IMR-90 (cell line): ENCODE measurements around the gene PLEKHF1. TPM values are rescaled to one million over a fixed set of nuclear protein-coding genes. Genes with fewer than 3 reads are reported as not detected.
A peak's percentile ranks its signal among the peaks of the same experiment; 100 is the strongest.

Source experiments
- ATAC-seq: fragments of 200-7000 bp; cut with Tn5 transposase; 2 replicates; pipeline ENCODE4 v1.9.1; 2020; ENCODE audit warnings: low read depth, mild to moderate bottlenecking, moderate library complexity
- BruUV-seq: library from RNA; stranded (reverse); fragments of 400-500 nt; replicated peaks from 2 replicates; lab custom pipeline; 2021; lab: Mats Ljungman, UMichigan
- CTCF ChIA-PET: fragments of 300-600 bp; formaldehyde crosslinking; extraction: SDS; loops from one replicate; lab custom pipeline; 2021; ENCODE audit warnings: antibody characterized with exemption; lab: Yijun Ruan, JAX
- POLR2A ChIA-PET: fragments of 300-600 bp; sonication (Branson Sonifier 250); formaldehyde crosslinking; loops from one replicate; lab custom pipeline; 2022; ENCODE audit warnings: antibody characterized with exemption; ENCODE audit not compliant: unreplicated experiment; lab: Charles Lee
- DNase-seq: peaks from one replicate; pipeline ENCODE4 v3.0.0; 2013
- H2AFZ ChIP-seq: replicated peaks from 2 replicates; pipeline ENCODE3; 2013; ENCODE audit warnings: low read length, mild to moderate bottlenecking; ENCODE audit not compliant: poor library complexity
- H2AK5ac ChIP-seq: 2 replicates; pipeline ENCODE4 v1.6.1; 2013; ENCODE audit warnings: low read depth, low read length, inconsistent platforms
- H2AK9ac ChIP-seq: replicated peaks from 2 replicates; pipeline ENCODE3; 2013; ENCODE audit warnings: mild to moderate bottlenecking, low read depth, low read length, moderate library complexity; ENCODE audit not compliant: poor library complexity
- H2BK120ac ChIP-seq: 2 replicates; pipeline ENCODE4 v1.6.1; 2013; ENCODE audit warnings: low read depth, low read length, inconsistent platforms
- H2BK15ac ChIP-seq: 3 replicates; pipeline ENCODE4 v1.6.1; 2013; ENCODE audit warnings: low read depth, low read length, inconsistent platforms
- H2BK20ac ChIP-seq: 2 replicates; pipeline ENCODE4 v1.6.1; 2013; ENCODE audit warnings: low read depth, mild to moderate bottlenecking, inconsistent platforms, low read length, moderate library complexity
- H2BK5ac ChIP-seq: 2 replicates; pipeline ENCODE4 v1.6.1; 2013; ENCODE audit warnings: mild to moderate bottlenecking, low read depth, low read length, inconsistent platforms; ENCODE audit not compliant: poor library complexity, severe bottlenecking
- H3K14ac ChIP-seq: replicated peaks from 2 replicates; pipeline ENCODE4 v1.6.1; 2013; ENCODE audit warnings: low read depth, low read length, inconsistent platforms
- H3K18ac ChIP-seq: 2 replicates; pipeline ENCODE4 v1.6.1; 2013; ENCODE audit warnings: low read depth, low read length, control low read depth
- H3K23ac ChIP-seq: 2 replicates; pipeline ENCODE4 v1.6.1; 2013; ENCODE audit warnings: low read depth, low read length, inconsistent platforms
- H3K27ac ChIP-seq: 2 replicates; pipeline ENCODE4 v1.5.1; 2013; ENCODE audit warnings: mild to moderate bottlenecking, control low read depth, low read length; ENCODE audit not compliant: insufficient read depth
- H3K27me3 ChIP-seq: 2 replicates; pipeline ENCODE4 v1.6.1; 2013; ENCODE audit warnings: low read length; ENCODE audit not compliant: control insufficient read depth, insufficient read depth
- H3K36me3 ChIP-seq: 2 replicates; pipeline ENCODE4 v1.6.1; 2013; ENCODE audit warnings: low read length, mixed read lengths; ENCODE audit not compliant: control insufficient read depth, insufficient read depth
- H3K4ac ChIP-seq: 2 replicates; pipeline ENCODE4 v1.6.1; 2013; ENCODE audit warnings: low read depth, low read length, inconsistent platforms
- H3K4me1 ChIP-seq: 2 replicates; pipeline ENCODE4 v1.6.1; 2013; ENCODE audit warnings: low read length, mixed read lengths; ENCODE audit not compliant: control insufficient read depth, insufficient read depth
- H3K4me2 ChIP-seq: 2 replicates; pipeline ENCODE4 v1.6.1; 2013; ENCODE audit warnings: low read depth, mild to moderate bottlenecking, control low read depth, low read length, moderate library complexity
- H3K4me3 ChIP-seq: 2 replicates; pipeline ENCODE4 v1.5.1; 2013; ENCODE audit warnings: low read depth, mild to moderate bottlenecking, control low read depth, low read length, moderate library complexity; ENCODE audit not compliant: insufficient read depth
- H3K56ac ChIP-seq: 2 replicates; pipeline ENCODE4 v1.6.1; 2013; ENCODE audit warnings: low read length, inconsistent platforms; ENCODE audit not compliant: insufficient read depth; ENCODE audit errors: extremely low read depth
- H3K79me1 ChIP-seq, 2 experiments: 2 replicates each; pipeline ENCODE4 v1.6.1; 2013; ENCODE audit warnings: low read length in 2 of 2, inconsistent platforms in 1 of 2, low read depth in 1 of 2
- H3K9ac ChIP-seq: 2 replicates; pipeline ENCODE4 v1.6.1; 2013; ENCODE audit warnings: low read depth, low read length, control low read depth
- H3K9me1 ChIP-seq: 2 replicates; pipeline ENCODE4 v1.6.1; 2013; ENCODE audit warnings: low read length, inconsistent platforms; ENCODE audit not compliant: insufficient read depth
- H3K9me3 ChIP-seq: 2 replicates; pipeline ENCODE4 v1.6.1; 2013; ENCODE audit warnings: low read length; ENCODE audit not compliant: control insufficient read depth, insufficient read depth
- H4K20me1 ChIP-seq: 2 replicates; pipeline ENCODE4 v1.6.1; 2013; ENCODE audit warnings: low read length, inconsistent platforms; ENCODE audit not compliant: insufficient read depth
- H4K5ac ChIP-seq: 2 replicates; pipeline ENCODE4 v1.6.1; 2013; ENCODE audit warnings: mild to moderate bottlenecking, low read depth, low read length, control low read depth
- H4K8ac ChIP-seq, 2 experiments: 2 replicates each; pipeline ENCODE4 v1.6.1; 2013; ENCODE audit warnings: low read depth in 2 of 2, low read length in 2 of 2, control low read depth in 1 of 2, inconsistent platforms in 1 of 2
- H4K91ac ChIP-seq: 2 replicates; pipeline ENCODE4 v1.6.1; 2013; ENCODE audit warnings: low read depth, low read length, inconsistent platforms; ENCODE audit not compliant: insufficient read depth
- BHLHE40 ChIP-seq: fragments of 150-350 bp; IDR thresholded peaks from 2 replicates; pipeline ENCODE4 v1.6.1; 2016; ENCODE audit warnings: mild to moderate bottlenecking, low read depth, low read length
- CEBPB ChIP-seq: IDR thresholded peaks from 2 replicates; pipeline ENCODE4 v1.6.1; 2012; ENCODE audit warnings: low read depth, low read length, improper control_type of control experiment
- CHD1 ChIP-seq: IDR thresholded peaks from 2 replicates; pipeline ENCODE4 v1.6.1; 2012; ENCODE audit warnings: low read depth, low read length, improper control_type of control experiment
- ELK1 ChIP-seq: fragments of 150-350 bp; IDR thresholded peaks from 2 replicates; pipeline ENCODE4 v1.6.1; 2016; ENCODE audit warnings: low read depth, mild to moderate bottlenecking, low read length, moderate library complexity, borderline replicate concordance
- MAFK ChIP-seq: IDR thresholded peaks from 2 replicates; pipeline ENCODE4 v1.6.1; 2012; ENCODE audit warnings: low read depth, low read length, improper control_type of control experiment
- MAZ ChIP-seq: IDR thresholded peaks from 2 replicates; pipeline ENCODE4 v1.6.1; 2012; ENCODE audit warnings: low read depth, mild to moderate bottlenecking, low read length, improper control_type of control experiment, moderate library complexity, borderline replicate concordance
- MXI1 ChIP-seq: IDR thresholded peaks from 2 replicates; pipeline ENCODE4 v1.6.1; 2012; ENCODE audit warnings: low read depth, mild to moderate bottlenecking, low read length, moderate library complexity, borderline replicate concordance
- NFE2L2 ChIP-seq: fragments of 150-350 bp; IDR thresholded peaks from 2 replicates; pipeline ENCODE4 v1.6.1; 2016; ENCODE audit warnings: low read depth, mild to moderate bottlenecking, low read length
- POLR2A ChIP-seq: IDR thresholded peaks from 2 replicates; pipeline ENCODE4 v1.6.1; 2012; ENCODE audit warnings: mild to moderate bottlenecking, low read depth, low read length
- RAD21 ChIP-seq: IDR thresholded peaks from 2 replicates; pipeline ENCODE4 v1.6.1; 2012; ENCODE audit warnings: low read length, improper control_type of control experiment
- RCOR1 ChIP-seq: IDR thresholded peaks from 2 replicates; pipeline ENCODE4 v1.6.1; 2012; ENCODE audit warnings: mild to moderate bottlenecking, low read length, improper control_type of control experiment; ENCODE audit not compliant: insufficient replicate concordance
- RFX5 ChIP-seq: IDR thresholded peaks from 2 replicates; pipeline ENCODE4 v1.8.0; 2012; ENCODE audit warnings: low read depth, mild to moderate bottlenecking, low read length, moderate library complexity
- SMC3 ChIP-seq: fragments of 150-350 bp; IDR thresholded peaks from 2 replicates; pipeline ENCODE4 v1.6.1; 2016; ENCODE audit warnings: low read depth, mild to moderate bottlenecking, antibody characterized with exemption, low read length, moderate library complexity
- USF2 ChIP-seq: fragments of 150-350 bp; IDR thresholded peaks from 2 replicates; pipeline ENCODE4 v1.6.1; 2017; ENCODE audit warnings: mild to moderate bottlenecking, antibody characterized with exemption, low read length, low read depth
- WGBS, 2 experiments: methylation state at CpG; one replicate each; pipeline versions ENCODE4 v1.1.5 to v1.1.7; 2013; ENCODE audit warnings: missing lambda C conversion rate in 2 of 2; ENCODE audit not compliant: insufficient read length in 1 of 2; ENCODE audit errors: extremely low coverage in 2 of 2; 5-methylcytosine and 5-hydroxymethylcytosine counted together
- dilution Hi-C: fragments of 300-500 bp; cut with HindIII; formaldehyde crosslinking; loops from one replicate; pipeline ENCODE4 v1.14.3; 2018; ENCODE audit warnings: low sequenced_read_pairs; ENCODE audit not compliant: unreplicated experiment
- in situ Hi-C: fragments of 300-500 bp; cut with MboI; formaldehyde crosslinking; loops from 3 replicates; pipeline ENCODE4 v1.14.3; 2019; ENCODE audit warnings: low sequenced_read_pairs, inconsistent platforms, mixed read lengths
- intact Hi-C: fragments of 100-400 bp; cut with micrococcal nuclease; formaldehyde crosslinking; loops from 2 replicates; pipeline ENCODE4 v1.10.0; 2022
- polyA plus RNA-seq, 3 experiments: library from polyadenylated mRNA; depleted of rRNA; stranded (reverse); fragments of >200 nt; gene quantifications; 2 replicates each; pipeline ENCODE4 v1.2.3, GENCODE V29; 2012; ENCODE audit warnings: low replicate concordance in 1 of 3
- total RNA-seq: library from RNA; depleted of rRNA; stranded (reverse); fragments of >200 nt; gene quantifications from 2 replicates; pipeline ENCODE4 v1.2.3, GENCODE V29; 2012
- TF ChIP-seq, protein P1 (sequence below): conservative IDR thresholded peaks from 2 replicates; pipeline ENCODE4 v1.5.1; 2012; ENCODE audit warnings: mild to moderate bottlenecking, low read depth, low read length, improper control_type of control experiment

Gene PLEKHF1
- total and polyA plus RNA-seq, 2 of the 4 experiments (the other 2 are of a cell fraction): 5.0 to 6.6 TPM

GRCh38 chr19:29630655-29631054 is 34.6 kb upstream of the PLEKHF1 start:
- H2BK120ac ChIP-seq: no peak overlapping the region
- H4K20me1 ChIP-seq: no peaks in the 10 kb centered on the region
- no TSS peak for BruUV-seq
- CTCF ChIA-PET: interaction anchor here (0.7 kb wide), 1 partner anchor 102 kb away, joined by 4 read pairs; no protein-coding TSS in a partner anchor
- ATAC-seq (0 out of 2 replicates have a peak, but pooled peaks have one; percentile 24), DNase-seq (no peak)
- dilution Hi-C loops (no loop called here), in situ Hi-C loops (no loop called here), intact Hi-C loops (no loop called here)
- H3K27ac ChIP-seq: no peak overlapping the region
- H3K9me1 ChIP-seq: no peaks in the 10 kb centered on the region
- no peak overlapping the region for H3K4me2 ChIP-seq
- H3K79me1 ChIP-seq: no peaks in the 10 kb centered on the region
- H3K36me3 ChIP-seq: no peaks in the 10 kb centered on the region
- no peaks in the 10 kb centered on the region for H3K9me3 ChIP-seq
- no peak overlapping the region for H4K91ac ChIP-seq
- no peak overlapping the region for H3K56ac ChIP-seq
- no CpG with 5 or more reads among the region's 2 CpGs for WGBS, 2 experiments
- H3K14ac ChIP-seq: no peak overlapping the region
- no peak overlapping the region for H2AFZ ChIP-seq
- H3K4me1 ChIP-seq: no peaks in the 10 kb centered on the region
- no peak overlapping the region for H2AK5ac ChIP-seq
- H2BK15ac ChIP-seq: no peak overlapping the region
- POLR2A ChIA-PET: no interaction called here
- no peak overlapping the region for H4K8ac ChIP-seq
- no peak overlapping the region for H3K9ac ChIP-seq
- no peak for TF ChIP-seq MAFK
- TF ChIP-seq BHLHE40: no peak
- no peak for TF ChIP-seq NFE2L2
- no peak for TF ChIP-seq CHD1
- no peak for TF ChIP-seq SMC3
- no peak for TF ChIP-seq POLR2A
- no peak for TF ChIP-seq CEBPB
- TF ChIP-seq, protein P1, sequence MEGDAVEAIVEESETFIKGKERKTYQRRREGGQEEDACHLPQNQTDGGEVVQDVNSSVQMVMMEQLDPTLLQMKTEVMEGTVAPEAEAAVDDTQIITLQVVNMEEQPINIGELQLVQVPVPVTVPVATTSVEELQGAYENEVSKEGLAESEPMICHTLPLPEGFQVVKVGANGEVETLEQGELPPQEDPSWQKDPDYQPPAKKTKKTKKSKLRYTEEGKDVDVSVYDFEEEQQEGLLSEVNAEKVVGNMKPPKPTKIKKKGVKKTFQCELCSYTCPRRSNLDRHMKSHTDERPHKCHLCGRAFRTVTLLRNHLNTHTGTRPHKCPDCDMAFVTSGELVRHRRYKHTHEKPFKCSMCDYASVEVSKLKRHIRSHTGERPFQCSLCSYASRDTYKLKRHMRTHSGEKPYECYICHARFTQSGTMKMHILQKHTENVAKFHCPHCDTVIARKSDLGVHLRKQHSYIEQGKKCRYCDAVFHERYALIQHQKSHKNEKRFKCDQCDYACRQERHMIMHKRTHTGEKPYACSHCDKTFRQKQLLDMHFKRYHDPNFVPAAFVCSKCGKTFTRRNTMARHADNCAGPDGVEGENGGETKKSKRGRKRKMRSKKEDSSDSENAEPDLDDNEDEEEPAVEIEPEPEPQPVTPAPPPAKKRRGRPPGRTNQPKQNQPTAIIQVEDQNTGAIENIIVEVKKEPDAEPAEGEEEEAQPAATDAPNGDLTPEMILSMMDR: no peak
- no peak for TF ChIP-seq ELK1
- TF ChIP-seq USF2: no peak
- no peak for TF ChIP-seq RFX5
- no peak for TF ChIP-seq MXI1
- TF ChIP-seq RCOR1: no peak
- no peak for TF ChIP-seq MAZ
- no peak for TF ChIP-seq RAD21
- H4K5ac ChIP-seq: no peak overlapping the region
- no peak overlapping the region for H2AK9ac ChIP-seq
- no peak overlapping the region for H3K4me3 ChIP-seq
- no peaks in the 10 kb centered on the region; the same call in none of the 2 replicates for H3K27me3 ChIP-seq
- H2BK20ac ChIP-seq: no peak overlapping the region
- no peak overlapping the region for H3K23ac ChIP-seq
- H2BK5ac ChIP-seq: no peak overlapping the region
- no peak overlapping the region for H3K4ac ChIP-seq
- no peak overlapping the region for H3K18ac ChIP-seq
